Right cardiac atrium (tissue), 5 donors: Measurements from ENCODE around the gene MTA3. TPM values are rescaled to one million over a fixed set of nuclear protein-coding genes. Genes with fewer than 3 reads are reported as not detected.
"Not testable (repeated sequence)": the region's sequence is repeated elsewhere in the genome, so short reads cannot be mapped to it uniquely, and the experiment has no call there.

Experiments used
- ATAC-seq, 2 donors: fragments of 200-7000 bp; cut with Tn5 transposase; one replicate each; pipeline versions ENCODE4 v1.8.0 to v1.9.1; 2020; ENCODE audit warnings: moderate library complexity in 2 of 2, mild to moderate bottlenecking in 1 of 2
- DNase-seq, 3 donors: peaks; one replicate each; pipeline ENCODE4 v3.0.0-alpha.2; 2020
- H3K27ac ChIP-seq: one replicate; pipeline ENCODE4 v1.5.1; 2013; ENCODE audit warnings: mild to moderate bottlenecking, low read length, control low read depth, moderate library complexity
- H3K27me3 ChIP-seq: one replicate; pipeline ENCODE4 v1.6.1; 2013; ENCODE audit not compliant: control insufficient read depth, insufficient read depth
- H3K4me1 ChIP-seq: one replicate; pipeline ENCODE4 v1.6.1; 2013; ENCODE audit warnings: low read length; ENCODE audit not compliant: control insufficient read depth, insufficient read depth
- H3K4me3 ChIP-seq: one replicate; pipeline ENCODE4 v1.5.1; 2013; ENCODE audit warnings: low read length, control low read depth
- H3K9me3 ChIP-seq: one replicate; pipeline ENCODE4 v1.6.1; 2013; ENCODE audit warnings: low read length; ENCODE audit not compliant: control insufficient read depth
- WGBS: extraction: QIAGEN DNeasy Blood & Tissue Kit; methylation state at CpG from one replicate; pipeline ENCODE4 v1.1.7; 2013; 5-methylcytosine and 5-hydroxymethylcytosine counted together
- intact Hi-C, 4 donors: fragments of 100-400 bp; cut with DNase I; formaldehyde crosslinking; loops; one replicate each; pipeline versions ENCODE4 v1.11.0 to v1.14.0; 2022 to 2023
- polyA plus RNA-seq: library from polyadenylated mRNA; stranded (reverse); fragments of 200-250 nt; gene quantifications from one replicate; pipeline ENCODE4 v1.2.3, GENCODE V29; 2013
- total RNA-seq, 4 donors: library from RNA; stranded (reverse); fragmentation: NEBNext Ultra II Directional; extraction: Animal tissue kit (Norgen Biotek cat#: 25700); gene quantifications; one replicate each; pipeline ENCODE4 v1.2.1, GENCODE V29; 2021
- donor health status: healthy with polysubstance abuse.
- donor health status: DM: no; HTN: yes; CAD: no.
- donor health status: DM: no; HTN: no; CAD: no.
- donor health status: DM: no; HTN: yes; CAD: no; lungs with severe emphysema.
- donor health status: DM: yes; HTN: yes; CAD: no.

The MTA3 gene
- total and polyA plus RNA-seq, 5 donors = 24.6 to 31.0 (median 27.6) TPM

DNA sequence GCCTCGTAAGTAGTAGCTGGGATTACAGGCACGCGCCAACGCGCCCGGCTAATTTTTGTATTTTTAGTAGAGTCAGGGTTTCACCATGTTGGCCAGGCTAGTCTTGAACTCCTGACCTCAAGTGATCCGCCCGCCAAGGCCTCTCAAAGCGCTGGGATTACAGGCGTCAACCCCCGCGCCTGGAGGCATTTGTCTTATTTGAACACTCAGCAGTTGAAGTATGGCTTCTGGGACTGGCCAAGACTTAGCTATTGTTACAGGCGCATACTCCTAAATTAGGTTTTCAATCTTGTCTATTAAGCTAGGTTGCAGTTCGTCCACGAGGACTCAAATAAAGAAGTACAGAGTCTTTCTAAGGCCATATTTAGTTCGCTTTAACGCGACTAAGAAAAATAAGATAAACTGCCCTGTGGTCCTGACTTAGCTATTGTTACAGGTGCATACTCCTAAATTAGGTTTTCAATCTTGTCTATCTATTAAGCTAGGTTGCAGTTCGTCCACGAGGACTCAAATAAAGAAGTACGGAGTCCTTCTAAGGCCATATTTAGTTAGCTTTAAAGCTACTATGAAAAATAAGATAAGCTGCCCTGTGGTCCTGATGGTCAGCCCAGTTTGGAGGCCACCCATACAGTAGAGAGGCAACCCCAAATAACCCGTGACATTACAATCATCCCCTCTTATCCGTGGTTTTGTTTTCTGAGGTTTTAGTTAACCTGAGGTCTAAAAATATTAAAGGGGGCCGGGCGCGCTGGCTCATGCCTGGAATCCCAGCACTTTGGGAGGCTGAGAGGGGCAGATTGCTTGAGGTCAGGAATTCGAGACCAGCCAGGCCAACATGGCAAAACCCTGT lies 20.8 kb upstream of the MTA3 start:
- ATAC-seq (no peak), DNase-seq (no peak)
- WGBS = 93% methylated on average over 27 of the region's 27 CpGs
- intact Hi-C loops = no loop called here
- Histone ChIP-seq H3K27ac (no peak overlapping the region), H3K9me3 (no peaks in the 10 kb centered on the region), H3K27me3 (no peaks in the 10 kb centered on the region), H3K4me1 (no peaks in the 10 kb centered on the region), H3K4me3 (no peak overlapping the region)

DNA sequence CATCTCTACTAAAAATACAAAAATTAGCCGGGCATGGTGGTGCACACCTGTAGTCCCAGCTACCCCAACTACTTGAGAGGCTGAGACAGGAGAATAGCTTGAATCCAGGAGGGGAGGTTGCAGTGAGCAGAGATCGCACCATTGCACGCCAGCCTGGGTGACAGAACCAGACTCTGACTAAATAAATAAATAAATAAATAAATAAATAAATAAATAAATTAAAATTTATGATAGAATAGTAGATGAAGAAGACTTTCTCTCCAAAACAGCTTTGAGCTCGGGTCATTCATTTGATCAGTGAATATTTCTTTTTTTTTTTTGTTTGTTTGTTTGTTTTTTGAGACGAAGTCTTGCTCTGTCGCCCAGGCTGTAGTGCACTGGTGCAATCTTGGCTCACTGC lies 17.6 kb upstream of the MTA3 start:
- Histone ChIP-seq H3K9me3 (no peaks in the 10 kb centered on the region), H3K4me1 (no peaks in the 10 kb centered on the region), H3K27me3 (no peaks in the 10 kb centered on the region), H3K4me3 (no peak overlapping the region), H3K27ac (no peak overlapping the region)
- WGBS = 97% methylated on average over 6 of the region's 6 CpGs
- intact Hi-C loops = no loop called here
- DNase-seq = no peak
- ATAC-seq = no peak

DNA sequence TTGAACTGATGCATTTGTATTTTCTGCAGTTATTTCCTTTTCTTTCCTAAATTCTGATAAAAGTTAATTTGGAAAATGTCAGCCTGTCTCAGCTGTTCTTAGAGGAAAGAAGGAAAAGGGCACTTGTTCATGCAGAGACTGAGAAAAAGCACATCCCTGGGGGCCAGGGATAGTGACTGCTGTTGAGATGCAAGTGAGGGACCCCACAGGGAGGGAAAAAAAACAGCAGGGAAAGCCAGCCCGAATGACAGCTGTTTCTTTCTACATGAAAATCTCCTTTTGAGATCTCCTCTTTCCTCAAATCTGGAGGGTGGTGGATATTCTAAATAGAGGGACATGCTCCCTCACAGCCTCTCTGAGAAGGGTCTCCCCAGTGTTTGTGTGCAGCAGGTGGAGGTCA lies 14.0 kb upstream of the MTA3 start:
- 16% methylated on average over 1 of the region's 1 CpG for WGBS

DNA sequence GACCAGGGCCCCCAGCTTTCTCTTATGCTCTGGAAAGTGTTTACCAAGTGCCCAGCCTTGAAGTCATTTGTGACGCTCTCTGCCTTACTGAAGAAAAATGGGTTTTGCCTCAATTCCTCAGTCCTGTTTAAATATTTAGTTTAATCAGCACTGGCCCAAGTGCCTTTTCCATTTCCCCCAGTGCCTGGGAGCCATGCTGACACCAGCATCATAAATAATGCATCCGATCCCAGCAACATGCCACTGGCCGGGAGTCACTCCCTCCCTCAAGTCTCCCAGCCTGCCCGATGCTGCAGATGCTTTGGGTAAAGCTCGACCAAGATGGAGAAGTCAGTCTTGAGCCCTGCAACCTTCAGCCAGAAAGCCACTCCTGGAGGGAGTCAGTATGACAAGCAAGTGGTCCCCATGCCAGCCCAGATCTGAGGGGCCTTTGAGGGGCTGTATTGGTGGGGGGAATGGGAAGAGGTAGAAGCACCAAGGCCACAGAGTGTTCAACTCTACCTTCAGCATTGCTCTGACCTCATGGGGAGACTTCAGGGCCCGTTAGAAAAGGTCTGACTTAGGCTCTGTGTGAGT lies 12.0 kb upstream of the MTA3 start:
- Histone ChIP-seq H3K4me3 (no peak overlapping the region), H3K4me1 (no peaks in the 10 kb centered on the region), H3K9me3 (no peaks in the 10 kb centered on the region), H3K27me3 (no peaks in the 10 kb centered on the region), H3K27ac (no peak overlapping the region)
- intact Hi-C loops = no loop called here
- DNase-seq = no peak
- 71% methylated on average over 6 of the region's 6 CpGs for whole genome bisulfite sequencing
- ATAC-seq = no peak

More for the DNA sequence above, 14.0 kb upstream of the MTA3 start:
- intact Hi-C loops = no loop called here
- Histone ChIP-seq H3K4me3 (no peak overlapping the region), H3K27ac (no peak overlapping the region), H3K4me1 (no peaks in the 10 kb centered on the region), H3K9me3 (no peaks in the 10 kb centered on the region), H3K27me3 (no peaks in the 10 kb centered on the region)
- ATAC-seq = no peak
- DNase-seq = no peak

DNA sequence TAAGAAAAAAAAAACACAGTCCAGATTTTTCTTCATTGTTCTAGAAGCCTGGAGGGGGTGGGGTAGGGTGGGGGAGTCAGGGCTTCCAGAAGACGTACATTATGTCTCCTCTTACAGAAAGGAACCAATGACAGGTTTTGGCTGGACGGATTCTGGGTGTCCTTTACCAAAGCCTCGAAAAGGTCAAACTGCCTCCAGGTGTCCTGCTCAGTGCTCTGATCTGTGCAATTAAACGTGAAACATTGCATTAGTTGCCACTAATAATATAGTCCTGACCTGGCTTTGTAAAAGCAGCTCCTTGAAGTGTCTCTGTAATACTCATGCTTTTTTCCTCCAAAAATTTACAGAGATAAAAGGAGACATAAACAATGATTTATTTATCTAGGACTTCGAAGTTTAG lies 11.1 kb upstream of the MTA3 start:
- Histone ChIP-seq H3K27me3 (no peaks in the 10 kb centered on the region), H3K4me1 (no peaks in the 10 kb centered on the region), H3K27ac (no peak overlapping the region), H3K4me3 (no peak overlapping the region), H3K9me3 (no peaks in the 10 kb centered on the region)
- 66% methylated on average over 5 of the region's 5 CpGs for WGBS
- no peak for ATAC-seq
- DNase-seq = no peak
- intact Hi-C loops = no loop called here

DNA sequence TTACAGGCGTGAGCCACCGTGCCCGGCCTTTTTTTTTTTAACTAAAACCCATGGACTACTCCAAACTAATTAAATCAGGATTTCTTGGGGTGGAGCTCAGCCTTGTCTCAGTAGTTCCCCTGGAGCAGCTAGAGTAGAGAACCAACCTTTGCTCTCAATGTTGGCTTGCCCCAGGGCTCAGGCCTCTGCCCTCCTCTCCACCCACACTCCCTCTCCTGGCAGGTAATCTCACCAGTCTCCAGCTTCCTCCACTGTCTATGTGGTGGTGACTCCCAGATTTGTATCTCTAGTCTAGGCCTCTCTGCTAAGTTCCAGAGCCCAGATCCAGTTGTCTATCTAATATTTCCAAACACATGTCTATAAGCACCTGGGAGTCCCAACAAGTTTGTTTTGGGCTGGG lies 9.6 kb upstream of the MTA3 start:
- Histone ChIP-seq H3K27me3 (no peaks in the 10 kb centered on the region), H3K9me3 (no peaks in the 10 kb centered on the region), H3K4me3 (no peak overlapping the region), H3K4me1 (no peaks in the 10 kb centered on the region), H3K27ac (no peak overlapping the region)
- DNase-seq (no peak), ATAC-seq (no peak)
- intact Hi-C loops = no loop called here
- WGBS = 93% methylated on average over 3 of the region's 3 CpGs

DNA sequence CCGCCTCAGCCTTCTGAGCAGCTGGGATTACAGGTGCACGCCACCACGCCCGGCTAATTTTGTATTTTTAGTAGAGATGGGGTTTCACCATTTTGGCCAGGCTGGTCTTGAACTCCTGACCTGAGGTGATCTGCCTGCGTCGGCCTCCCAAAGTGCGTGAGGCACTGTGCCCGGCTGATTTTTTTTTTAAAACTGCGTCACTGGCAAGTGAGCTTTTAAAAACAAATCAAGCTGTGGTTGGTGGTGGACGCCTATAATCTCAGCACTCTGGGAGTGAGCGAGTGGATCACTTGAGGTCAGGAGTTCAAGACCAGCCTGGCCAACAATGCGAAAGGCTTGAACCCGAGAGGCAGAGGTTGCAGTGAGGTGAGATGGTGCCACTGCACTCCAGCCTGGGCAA lies 8.3 kb upstream of the MTA3 start:
- WGBS = 88% methylated on average over 13 of the region's 13 CpGs
- intact Hi-C loops, DNase-seq: not testable (repeated sequence)

DNA sequence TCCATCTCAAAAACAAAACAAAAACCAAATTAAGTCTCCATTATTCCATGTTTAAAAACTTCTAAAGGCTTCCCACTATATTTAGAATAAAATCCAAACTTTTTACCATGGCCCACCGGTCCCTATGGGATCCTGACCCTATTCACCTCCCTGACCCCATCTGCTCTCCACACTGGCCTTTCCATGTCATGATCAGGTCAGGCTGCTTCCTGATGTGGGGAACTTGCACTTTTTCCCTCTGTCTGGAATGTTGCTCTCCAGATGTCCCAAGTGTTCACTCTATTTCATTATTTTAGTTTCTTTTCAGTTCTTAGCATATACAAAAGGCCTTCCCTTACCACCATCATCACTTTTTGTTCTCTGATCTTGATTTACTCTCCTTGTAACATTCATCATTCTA lies 7.5 kb upstream of the MTA3 start:
- H3K4me3 ChIP-seq = no peak overlapping the region
- no peak overlapping the region for H3K27ac ChIP-seq
- DNase-seq = no peak
- no peak for ATAC-seq
- no peaks in the 10 kb centered on the region for H3K27me3 ChIP-seq
- H3K4me1 ChIP-seq = no peaks in the 10 kb centered on the region
- intact Hi-C loops = no loop called here
- 48% methylated on average over 1 of the region's 1 CpG for WGBS
- H3K9me3 ChIP-seq = no peaks in the 10 kb centered on the region

More for the DNA sequence above, 8.3 kb upstream of the MTA3 start:
- H3K9me3 ChIP-seq, H3K4me1 ChIP-seq, H3K4me3 ChIP-seq, ATAC-seq, H3K27me3 ChIP-seq, H3K27ac ChIP-seq: not testable (repeated sequence)

DNA sequence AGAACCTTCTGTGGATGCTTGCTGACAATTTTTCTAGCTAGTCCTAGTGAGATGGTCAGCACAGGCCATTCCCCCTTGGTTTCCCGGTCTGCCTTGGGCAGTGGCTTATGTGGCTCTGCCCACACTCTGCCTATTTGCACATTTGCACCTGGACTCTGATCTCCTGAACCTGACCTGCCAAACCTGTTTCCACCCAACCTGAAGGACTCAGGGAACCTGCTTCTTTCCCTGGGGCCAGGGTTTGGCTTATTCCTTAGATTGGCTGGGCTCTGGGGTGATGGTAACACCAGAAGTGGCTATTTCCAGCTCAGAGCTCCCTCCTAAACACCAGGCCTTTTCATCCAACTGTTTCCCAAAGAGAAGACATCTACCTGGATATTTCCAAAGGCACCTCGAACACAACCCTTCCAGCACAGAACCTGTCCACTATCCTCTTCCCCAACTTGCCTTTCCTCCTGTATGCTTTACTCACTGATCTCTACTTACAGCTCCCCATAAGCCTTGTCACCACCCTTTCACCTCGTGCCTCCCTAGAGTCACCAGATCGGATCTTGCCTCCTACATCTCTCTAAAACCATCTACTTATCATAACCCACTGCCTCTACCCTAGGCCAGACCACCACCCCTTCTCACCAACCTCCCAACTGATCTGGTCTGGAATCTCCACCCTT lies 5.8 kb upstream of the MTA3 start:
- peak in 1 of 2 donors; percentile 11 for ATAC-seq
- 82% methylated on average over 4 of the region's 4 CpGs for WGBS
- H3K9me3 ChIP-seq = no peaks in the 10 kb centered on the region
- no peak overlapping the region for H3K27ac ChIP-seq
- H3K27me3 ChIP-seq = no peaks in the 10 kb centered on the region
- DNase-seq = no peak
- intact Hi-C loops = no loop called here
- H3K4me3 ChIP-seq = no peak overlapping the region
- no peaks in the 10 kb centered on the region for H3K4me1 ChIP-seq

DNA sequence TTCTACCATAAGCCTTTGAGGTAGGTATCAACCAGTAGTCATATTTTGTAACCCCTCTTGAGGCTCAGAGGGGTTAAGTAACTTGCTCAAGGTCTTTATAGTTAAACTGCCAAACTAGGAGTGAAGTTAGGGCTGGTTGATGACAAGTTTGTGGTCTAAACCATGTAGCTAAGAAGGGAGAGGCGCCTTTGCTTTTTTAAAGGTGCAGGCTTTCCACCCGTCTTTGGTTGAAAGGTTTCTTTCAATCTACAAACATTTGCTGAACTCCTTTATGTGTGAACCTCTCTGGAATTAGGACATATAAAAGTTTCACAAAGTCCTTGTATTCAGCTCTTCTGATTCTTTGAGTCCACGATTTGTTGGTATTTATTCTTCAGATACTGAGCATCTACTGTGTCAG lies 2.4 kb upstream of the MTA3 start:
- H3K4me1 ChIP-seq = no peaks in the 10 kb centered on the region
- 90% methylated on average over 3 of the region's 3 CpGs for WGBS
- no peak overlapping the region for H3K4me3 ChIP-seq
- no peak overlapping the region for H3K27ac ChIP-seq
- ATAC-seq (no peak), DNase-seq (no peak)
- intact Hi-C loops = no loop called here
- no peaks in the 10 kb centered on the region for H3K27me3 ChIP-seq
- H3K9me3 ChIP-seq = no peaks in the 10 kb centered on the region

DNA sequence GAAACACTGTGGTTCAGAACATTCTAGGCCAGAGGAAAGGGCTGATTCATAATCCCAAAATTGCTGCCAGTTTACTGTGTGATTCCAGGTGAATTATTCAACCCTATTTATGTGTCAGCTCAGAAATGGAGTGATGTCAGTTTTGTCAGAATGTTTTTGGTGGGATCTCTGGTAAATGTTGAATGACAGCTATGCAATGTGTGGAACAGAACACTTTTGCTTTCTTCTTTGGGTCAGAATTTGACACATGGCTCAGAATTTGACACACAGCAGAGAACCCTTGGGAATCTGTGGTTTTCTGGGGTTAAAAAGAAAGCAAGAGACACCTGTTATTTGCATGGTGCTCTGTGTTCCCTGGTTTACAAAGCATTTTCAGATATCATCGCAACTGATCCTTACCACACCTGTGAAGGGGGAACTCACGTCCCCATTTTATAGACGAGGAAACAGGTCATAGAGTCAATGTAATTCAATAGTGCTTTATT lies 1.6 kb upstream of the MTA3 start:
- Histone ChIP-seq H3K27me3 (no peaks in the 10 kb centered on the region), H3K27ac (no peak overlapping the region), H3K4me1 (no peaks in the 10 kb centered on the region), H3K9me3 (no peaks in the 10 kb centered on the region), H3K4me3 (no peak overlapping the region)
- intact Hi-C loops = no loop called here
- DNase-seq (no peak), ATAC-seq (no peak)
- 88% methylated on average over 3 of the region's 3 CpGs for WGBS
